SU-DHL-6 (cell line): ENCODE data around the gene DEFB113.

Source experiments
- CTCF ChIP-seq: fragments of 200-600 bp; sonication (generic); IDR thresholded peaks from one replicate; pipeline ENCODE4 v1.5.1; 2017; ENCODE audit warnings: antibody characterized with exemption, mild to moderate bottlenecking, low read length, moderate library complexity; ENCODE audit not compliant: insufficient read depth, poor library complexity, severe bottlenecking
- EZH2phosphoT487 ChIP-seq: fragments of 200-600 bp; sonication (generic), shearing (Covaris generic); conservative IDR thresholded peaks from 2 replicates; pipeline ENCODE4 v1.6.1; 2018; ENCODE audit warnings: mild to moderate bottlenecking, antibody characterized with exemption, low read length, moderate library complexity, mixed read lengths

GRCh38 chr6:49937017-49937416 is 32.4 kb downstream of the DEFB113 start:
- TF ChIP-seq CTCF: no peak
- TF ChIP-seq EZH2phosphoT487: no peak
